ENCODE results near the gene SULT1A2. TPM values are rescaled to one million over a fixed set of nuclear protein-coding genes. Genes with fewer than 3 reads are reported as not detected.

The SULT1A2 gene
- total RNA-seq, 1 donor from 2014 or later, result 1.0 TPM

DNA sequence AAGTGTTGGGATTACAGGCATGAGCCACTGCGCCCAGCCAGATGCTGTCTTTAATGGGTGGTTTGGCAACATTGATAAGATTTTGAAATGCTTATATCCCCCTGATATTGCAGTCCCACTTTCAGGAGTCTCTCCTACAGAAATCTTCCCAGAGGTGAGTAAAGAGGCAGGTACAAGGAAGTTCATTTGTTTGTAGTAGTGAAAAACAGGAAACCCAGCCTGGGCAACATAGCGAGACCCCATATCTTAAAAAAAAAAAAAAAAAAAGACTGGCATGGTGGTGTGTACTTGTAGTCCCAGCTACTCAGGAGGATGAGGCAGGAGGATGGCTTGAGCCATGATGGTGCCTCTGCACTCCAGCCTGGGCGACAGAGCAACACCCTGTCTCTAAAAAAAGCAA lies 51.9 kb downstream of the SULT1A2 start:
- intact Hi-C loops (cut with DNase I), result no loop called here
- DNase-seq, result no peak
- no peak for ATAC-seq (ENCODE audit: poor library complexity)

DNA sequence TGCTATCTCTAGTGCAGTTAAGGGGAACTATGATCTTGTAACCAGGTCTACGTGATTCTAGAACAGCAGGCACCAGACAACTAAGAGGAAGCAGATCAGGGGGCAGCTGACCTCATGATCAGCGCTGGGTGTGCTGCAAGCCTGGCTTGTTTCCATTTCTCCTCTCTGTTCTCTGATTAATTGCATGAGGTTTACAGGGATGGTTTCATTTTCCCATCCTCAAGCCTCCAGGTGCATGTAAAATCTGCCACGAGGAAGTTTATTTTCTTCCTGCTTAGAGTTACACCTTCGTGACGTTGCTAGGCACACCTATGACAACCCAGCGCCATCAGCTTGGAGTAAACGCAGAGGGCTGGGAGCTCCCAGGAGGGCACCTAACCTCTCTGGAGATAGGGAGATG lies 53.8 kb downstream of the SULT1A2 start:
- DNase-seq (no peak), ATAC-seq (ENCODE audit: poor library complexity) (no peak)
- intact Hi-C loops (cut with DNase I), result no loop called here

DNA sequence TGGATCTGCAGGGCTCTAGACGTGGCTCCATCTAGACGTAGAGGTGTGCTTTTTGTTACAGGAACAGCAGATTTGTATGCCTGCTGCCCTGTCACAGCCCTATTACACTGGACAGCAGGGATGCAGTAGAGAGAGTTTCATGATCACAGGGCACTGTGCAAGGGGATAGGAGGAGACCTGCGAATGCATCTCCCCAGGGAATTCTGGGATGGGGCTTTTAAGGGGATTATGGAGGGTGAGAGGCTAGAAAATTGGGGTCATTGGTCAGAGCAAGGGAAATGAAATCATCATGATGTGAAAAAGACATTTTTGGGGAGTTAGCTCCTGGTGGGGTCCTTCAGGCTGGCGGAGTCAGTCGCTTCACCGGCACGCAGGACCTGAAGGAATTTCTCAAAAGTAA lies 54.2 kb downstream of the SULT1A2 start:
- no peak for DNase-seq
- intact Hi-C loops (cut with DNase I), result no loop called here
- no peak for ATAC-seq (ENCODE audit: poor library complexity)

Other genes starting within 250 kb of the SULT1A2 start
- 0.48 TPM for gene NPIPB6, start 233.5 kb downstream of the SULT1A2 start, total RNA-seq
- gene EIF3CL, start 193.2 kb downstream of the SULT1A2 start, total RNA-seq, result 24.7 TPM
- not detected for gene NPIPB7, start 124.7 kb downstream of the SULT1A2 start, total RNA-seq
- gene CLN3, start 105.0 kb downstream of the SULT1A2 start, total RNA-seq, result 11.5 TPM
- gene APOBR, start 102.4 kb downstream of the SULT1A2 start, total RNA-seq, result 0.48 TPM
- not detected for gene IL27, start 90.2 kb downstream of the SULT1A2 start, total RNA-seq
- gene NUPR1, start 58.1 kb downstream of the SULT1A2 start, total RNA-seq, result 47.3 TPM
- gene SGF29, start 43.1 kb downstream of the SULT1A2 start, total RNA-seq, result 13.2 TPM
- gene SULT1A1, start 13.0 kb upstream of the SULT1A2 start, total RNA-seq, result 13.1 TPM
- gene NPIPB8, start 41.0 kb upstream of the SULT1A2 start, total RNA-seq, result not detected
- 378 TPM for gene EIF3C, start 114.4 kb upstream of the SULT1A2 start, total RNA-seq
- 0.19 TPM for gene NPIPB9, start 154.7 kb upstream of the SULT1A2 start, total RNA-seq
- gene ATXN2L, start 225.9 kb upstream of the SULT1A2 start, total RNA-seq, result 43.9 TPM
- 253 TPM for gene TUFM, start 249.3 kb upstream of the SULT1A2 start, total RNA-seq